Measurements from ENCODE around the gene CYP26A1. TPM values are rescaled to one million over a fixed set of nuclear protein-coding genes. Genes with fewer than 3 reads are reported as not detected.

CYP26A1 gene
- total RNA-seq, 1 donor from 2014 or later = not detected

GRCh38 chr10:93032105-93032808 is 41.4 kb upstream of the CYP26A1 start:
- no peak for DNase-seq (ENCODE audit: low read depth)
- no peak for TF ChIP-seq CTCF (IDR thresholded peaks at IDR 0.05; ENCODE audit: insufficient read depth, low read length, poor library complexity, severe bottlenecking)

GRCh38 chr10:93032809-93033137 is 40.9 kb upstream of the CYP26A1 start:
- H3K27me3 ChIP-seq (ENCODE audit: control insufficient read depth, insufficient read depth, low read length) = no peaks in the 10 kb centered on the region
- no peak for DNase-seq (ENCODE audit: low read depth)
- H3K4me3 ChIP-seq (ENCODE audit: low read depth, low read length) = no peak overlapping the region
- TF ChIP-seq CTCF (IDR thresholded peaks at IDR 0.05; ENCODE audit: insufficient read depth, low read length, poor library complexity, severe bottlenecking) = no peak
- H3K36me3 ChIP-seq (ENCODE audit: control insufficient read depth, insufficient read depth, low read length) = no peaks in the 10 kb centered on the region

More at GRCh38 chr10:93032105-93032808, 41.4 kb upstream of the CYP26A1 start:
- Histone ChIP-seq H3K36me3 (ENCODE audit: control insufficient read depth, insufficient read depth, low read length) (no peaks in the 10 kb centered on the region), H3K4me3 (ENCODE audit: low read depth, low read length) (no peak overlapping the region), H3K27me3 (ENCODE audit: control insufficient read depth, insufficient read depth, low read length) (no peaks in the 10 kb centered on the region)

GRCh38 chr10:93034426-93034825 is 39.3 kb upstream of the CYP26A1 start:
- no peak for DNase-seq (ENCODE audit: low read depth)
- no peaks in the 10 kb centered on the region for H3K27me3 ChIP-seq (ENCODE audit: control insufficient read depth, insufficient read depth, low read length)
- no peak for TF ChIP-seq CTCF (IDR thresholded peaks at IDR 0.05; ENCODE audit: insufficient read depth, low read length, poor library complexity, severe bottlenecking)

GRCh38 chr10:93039110-93039509 is 34.6 kb upstream of the CYP26A1 start:
- H3K36me3 ChIP-seq (ENCODE audit: control insufficient read depth, insufficient read depth, low read length) = no peaks in the 10 kb centered on the region
- no peak for DNase-seq (ENCODE audit: low read depth)
- no peak for TF ChIP-seq CTCF (IDR thresholded peaks at IDR 0.05; ENCODE audit: insufficient read depth, low read length, poor library complexity, severe bottlenecking)
- no peak overlapping the region for H3K4me3 ChIP-seq (ENCODE audit: low read depth, low read length)
- no peaks in the 10 kb centered on the region for H3K27me3 ChIP-seq (ENCODE audit: control insufficient read depth, insufficient read depth, low read length)

More at GRCh38 chr10:93034426-93034825, 39.3 kb upstream of the CYP26A1 start:
- H3K4me3 ChIP-seq (ENCODE audit: low read depth, low read length) = no peak overlapping the region
- no peaks in the 10 kb centered on the region for H3K36me3 ChIP-seq (ENCODE audit: control insufficient read depth, insufficient read depth, low read length)

GRCh38 chr10:93039721-93040120 is 34.0 kb upstream of the CYP26A1 start:
- DNase-seq (ENCODE audit: low read depth) = no peak

More at GRCh38 chr10:93039721-93040120, 34.0 kb upstream of the CYP26A1 start:
- Histone ChIP-seq H3K36me3 (ENCODE audit: control insufficient read depth, insufficient read depth, low read length) (no peaks in the 10 kb centered on the region), H3K27me3 (ENCODE audit: control insufficient read depth, insufficient read depth, low read length) (no peaks in the 10 kb centered on the region), H3K4me3 (ENCODE audit: low read depth, low read length) (no peak overlapping the region)
- TF ChIP-seq CTCF (IDR thresholded peaks at IDR 0.05; ENCODE audit: insufficient read depth, low read length, poor library complexity, severe bottlenecking) = peak; percentile 35

All from kidney epithelial cell (primary cell).